GM10248 (cell line): ENCODE results near the gene GAS1.

Experiments
- CTCF ChIA-PET: fragments of 300-600 bp; sonication (Branson Sonifier 250); formaldehyde crosslinking; extraction: SDS; loops from one replicate; lab custom pipeline; 2021; ENCODE audit warnings: antibody characterized with exemption; lab: Yijun Ruan, JAX
- POLR2A ChIA-PET: fragments of 350-650 bp; sonication (Branson Sonifier 250); formaldehyde crosslinking; extraction: SDS; loops from one replicate; lab custom pipeline; 2020; ENCODE audit warnings: antibody characterized with exemption; lab: Yijun Ruan, JAX
- DNase-seq: peaks from one replicate; pipeline ENCODE4 v3.0.0; 2012; ENCODE audit errors: extremely low spot score
- CTCF ChIP-seq: IDR thresholded peaks from 2 replicates; pipeline ENCODE4 v1.5.1; 2012; ENCODE audit warnings: mild to moderate bottlenecking, low read depth; ENCODE audit errors: extremely low read depth, missing control alignments, control extremely low read depth

Gene GAS1

GRCh38 chr9:86944796-86945727, 2.2 kb downstream of the GAS1 start:
- DNase-seq, result no peak
- POLR2A ChIA-PET, result no interaction called here
- TF ChIP-seq CTCF, result no peak
- CTCF ChIA-PET, result no interaction called here

- TF ChIP-seq CTCF, result no peak
- ChIA-PET CTCF (interaction anchor here (0.8 to 0.9 kb wide), 2 partner anchors 10 to 12 kb away, joined by 3 read pairs; no protein-coding TSS in a partner anchor), POLR2A (no interaction called here)
- no peak for DNase-seq
Measured at GRCh38 chr9:86943201-86944113, 3.8 kb downstream of the GAS1 start.

GRCh38 chr9:86942281-86943200, 4.8 kb downstream of the GAS1 start:
- ChIA-PET POLR2A (no interaction called here), CTCF (interaction anchor here (0.8 kb wide), 1 partner anchor 11 kb away, joined by 3 read pairs; no protein-coding TSS in a partner anchor)
- DNase-seq, result no peak
- no peak for TF ChIP-seq CTCF

GRCh38 chr9:86941197-86941596, 6.1 kb downstream of the GAS1 start:
- CTCF ChIA-PET, result no interaction called here
- no peak for DNase-seq
- TF ChIP-seq CTCF, result no peak
- POLR2A ChIA-PET, result no interaction called here

GRCh38 chr9:86940774-86941173, 6.5 kb downstream of the GAS1 start:
- POLR2A ChIA-PET, result no interaction called here
- CTCF ChIA-PET, result no interaction called here
- DNase-seq, result no peak
- no peak for TF ChIP-seq CTCF
